ENCODE measurements around the gene EFHD2.
"Not testable (repeated sequence)": the region's sequence is repeated elsewhere in the genome, so short reads cannot be mapped to it uniquely, and the experiment has no call there.

EFHD2 gene

GRCh38 chr1:15456313-15456954 is 46.7 kb downstream of the EFHD2 start, which contains the start of gene CELA2A:
Gene CELA2A, plus strand, starts transcription at chr1:15456732. Its CDS starts 22 bp downstream, at chr1:15456754.
- DNase-seq = no peak

- no peak for DNase-seq
Observed at GRCh38 chr1:15457585-15457984, 47.9 kb downstream of the EFHD2 start.

GRCh38 chr1:15458388-15458787 is 48.7 kb downstream of the EFHD2 start:
- DNase-seq = not testable (repeated sequence)

- DNase-seq = no peak
Observed at GRCh38 chr1:15459771-15460707, 50.4 kb downstream of the EFHD2 start.

GRCh38 chr1:15460708-15461095 is 51.0 kb downstream of the EFHD2 start:
- no peak for DNase-seq

- not testable (repeated sequence) for DNase-seq
Observed at GRCh38 chr1:15463064-15463800, 53.5 kb downstream of the EFHD2 start.

- DNase-seq = not testable (repeated sequence)
Observed at GRCh38 chr1:15463926-15464322, 54.2 kb downstream of the EFHD2 start.

- no peak for DNase-seq
Observed at GRCh38 chr1:15465674-15466073, 56.0 kb downstream of the EFHD2 start.

GRCh38 chr1:15466955-15467625 is 57.4 kb downstream of the EFHD2 start:
- not testable (repeated sequence) for DNase-seq

- no peak for DNase-seq
Observed at GRCh38 chr1:15468145-15468544, 58.5 kb downstream of the EFHD2 start.

- DNase-seq = no peak
Observed at GRCh38 chr1:15469361-15469760, 59.7 kb downstream of the EFHD2 start.

GRCh38 chr1:15469821-15470448 is 60.2 kb downstream of the EFHD2 start:
- DNase-seq = not testable (repeated sequence)

- DNase-seq = not testable (repeated sequence)
Observed at GRCh38 chr1:15471067-15471466, 61.4 kb downstream of the EFHD2 start.

- not testable (repeated sequence) for DNase-seq
Observed at GRCh38 chr1:15471723-15472122, 62.0 kb downstream of the EFHD2 start.

- DNase-seq = no peak
Observed at GRCh38 chr1:15472587-15472986, 62.9 kb downstream of the EFHD2 start.

- DNase-seq = no peak
Observed at GRCh38 chr1:15475752-15476314, 66.1 kb downstream of the EFHD2 start, which contains the start of gene CELA2B. Gene CELA2B, plus strand, starts transcription at chr1:15476104. Its CDS starts 22 bp downstream, at chr1:15476126.

GRCh38 chr1:15476927-15477326 is 67.2 kb downstream of the EFHD2 start:
- no peak for DNase-seq

- DNase-seq = no peak
Observed at GRCh38 chr1:15477646-15478212, 68.0 kb downstream of the EFHD2 start.
